IMR-90 (cell line): ENCODE data around the gene ITPRID1. TPM values are rescaled to one million over a fixed set of nuclear protein-coding genes. Genes with fewer than 3 reads are reported as not detected.

Experiments used
- ATAC-seq: fragments of 200-7000 bp; cut with Tn5 transposase; 2 replicates; pipeline ENCODE4 v1.9.1; 2020; ENCODE audit warnings: low read depth, mild to moderate bottlenecking, moderate library complexity
- BruUV-seq: library from RNA; stranded (reverse); fragments of 400-500 nt; replicated peaks from 2 replicates; lab custom pipeline; 2021; lab: Mats Ljungman, UMichigan
- CTCF ChIA-PET: fragments of 300-600 bp; formaldehyde crosslinking; extraction: SDS; loops from one replicate; lab custom pipeline; 2021; ENCODE audit warnings: antibody characterized with exemption; lab: Yijun Ruan, JAX
- POLR2A ChIA-PET: fragments of 300-600 bp; sonication (Branson Sonifier 250); formaldehyde crosslinking; loops from one replicate; lab custom pipeline; 2022; ENCODE audit warnings: antibody characterized with exemption; ENCODE audit not compliant: unreplicated experiment; lab: Charles Lee
- DNase-seq: peaks from one replicate; pipeline ENCODE4 v3.0.0; 2013
- H2AFZ ChIP-seq: replicated peaks from 2 replicates; pipeline ENCODE3; 2013; ENCODE audit warnings: low read length, mild to moderate bottlenecking; ENCODE audit not compliant: poor library complexity
- H2AK5ac ChIP-seq: 2 replicates; pipeline ENCODE4 v1.6.1; 2013; ENCODE audit warnings: low read depth, low read length, inconsistent platforms
- H2AK9ac ChIP-seq: replicated peaks from 2 replicates; pipeline ENCODE3; 2013; ENCODE audit warnings: mild to moderate bottlenecking, low read depth, low read length, moderate library complexity; ENCODE audit not compliant: poor library complexity
- H2BK120ac ChIP-seq: 2 replicates; pipeline ENCODE4 v1.6.1; 2013; ENCODE audit warnings: low read depth, low read length, inconsistent platforms
- H2BK15ac ChIP-seq: 3 replicates; pipeline ENCODE4 v1.6.1; 2013; ENCODE audit warnings: low read depth, low read length, inconsistent platforms
- H2BK20ac ChIP-seq: 2 replicates; pipeline ENCODE4 v1.6.1; 2013; ENCODE audit warnings: low read depth, mild to moderate bottlenecking, inconsistent platforms, low read length, moderate library complexity
- H2BK5ac ChIP-seq: 2 replicates; pipeline ENCODE4 v1.6.1; 2013; ENCODE audit warnings: mild to moderate bottlenecking, low read depth, low read length, inconsistent platforms; ENCODE audit not compliant: poor library complexity, severe bottlenecking
- H3K14ac ChIP-seq: replicated peaks from 2 replicates; pipeline ENCODE4 v1.6.1; 2013; ENCODE audit warnings: low read depth, low read length, inconsistent platforms
- H3K18ac ChIP-seq: 2 replicates; pipeline ENCODE4 v1.6.1; 2013; ENCODE audit warnings: low read depth, low read length, control low read depth
- H3K23ac ChIP-seq: 2 replicates; pipeline ENCODE4 v1.6.1; 2013; ENCODE audit warnings: low read depth, low read length, inconsistent platforms
- H3K27ac ChIP-seq: 2 replicates; pipeline ENCODE4 v1.5.1; 2013; ENCODE audit warnings: mild to moderate bottlenecking, control low read depth, low read length; ENCODE audit not compliant: insufficient read depth
- H3K27me3 ChIP-seq: 2 replicates; pipeline ENCODE4 v1.6.1; 2013; ENCODE audit warnings: low read length; ENCODE audit not compliant: control insufficient read depth, insufficient read depth
- H3K36me3 ChIP-seq: 2 replicates; pipeline ENCODE4 v1.6.1; 2013; ENCODE audit warnings: low read length, mixed read lengths; ENCODE audit not compliant: control insufficient read depth, insufficient read depth
- H3K4ac ChIP-seq: 2 replicates; pipeline ENCODE4 v1.6.1; 2013; ENCODE audit warnings: low read depth, low read length, inconsistent platforms
- H3K4me1 ChIP-seq: 2 replicates; pipeline ENCODE4 v1.6.1; 2013; ENCODE audit warnings: low read length, mixed read lengths; ENCODE audit not compliant: control insufficient read depth, insufficient read depth
- H3K4me2 ChIP-seq: 2 replicates; pipeline ENCODE4 v1.6.1; 2013; ENCODE audit warnings: low read depth, mild to moderate bottlenecking, control low read depth, low read length, moderate library complexity
- H3K4me3 ChIP-seq: 2 replicates; pipeline ENCODE4 v1.5.1; 2013; ENCODE audit warnings: low read depth, mild to moderate bottlenecking, control low read depth, low read length, moderate library complexity; ENCODE audit not compliant: insufficient read depth
- H3K56ac ChIP-seq: 2 replicates; pipeline ENCODE4 v1.6.1; 2013; ENCODE audit warnings: low read length, inconsistent platforms; ENCODE audit not compliant: insufficient read depth; ENCODE audit errors: extremely low read depth
- H3K79me1 ChIP-seq, 2 experiments: 2 replicates each; pipeline ENCODE4 v1.6.1; 2013; ENCODE audit warnings: low read length in 2 of 2, inconsistent platforms in 1 of 2, low read depth in 1 of 2
- H3K9ac ChIP-seq: 2 replicates; pipeline ENCODE4 v1.6.1; 2013; ENCODE audit warnings: low read depth, low read length, control low read depth
- H3K9me1 ChIP-seq: 2 replicates; pipeline ENCODE4 v1.6.1; 2013; ENCODE audit warnings: low read length, inconsistent platforms; ENCODE audit not compliant: insufficient read depth
- H3K9me3 ChIP-seq: 2 replicates; pipeline ENCODE4 v1.6.1; 2013; ENCODE audit warnings: low read length; ENCODE audit not compliant: control insufficient read depth, insufficient read depth
- H4K20me1 ChIP-seq: 2 replicates; pipeline ENCODE4 v1.6.1; 2013; ENCODE audit warnings: low read length, inconsistent platforms; ENCODE audit not compliant: insufficient read depth
- H4K5ac ChIP-seq: 2 replicates; pipeline ENCODE4 v1.6.1; 2013; ENCODE audit warnings: mild to moderate bottlenecking, low read depth, low read length, control low read depth
- H4K8ac ChIP-seq, 2 experiments: 2 replicates each; pipeline ENCODE4 v1.6.1; 2013; ENCODE audit warnings: low read depth in 2 of 2, low read length in 2 of 2, control low read depth in 1 of 2, inconsistent platforms in 1 of 2
- H4K91ac ChIP-seq: 2 replicates; pipeline ENCODE4 v1.6.1; 2013; ENCODE audit warnings: low read depth, low read length, inconsistent platforms; ENCODE audit not compliant: insufficient read depth
- BHLHE40 ChIP-seq: fragments of 150-350 bp; IDR thresholded peaks from 2 replicates; pipeline ENCODE4 v1.6.1; 2016; ENCODE audit warnings: mild to moderate bottlenecking, low read depth, low read length
- CEBPB ChIP-seq: IDR thresholded peaks from 2 replicates; pipeline ENCODE4 v1.6.1; 2012; ENCODE audit warnings: low read depth, low read length, improper control_type of control experiment
- CHD1 ChIP-seq: IDR thresholded peaks from 2 replicates; pipeline ENCODE4 v1.6.1; 2012; ENCODE audit warnings: low read depth, low read length, improper control_type of control experiment
- CTCF ChIP-seq: conservative IDR thresholded peaks from 2 replicates; pipeline ENCODE4 v1.5.1; 2012; ENCODE audit warnings: mild to moderate bottlenecking, low read depth, low read length, improper control_type of control experiment
- ELK1 ChIP-seq: fragments of 150-350 bp; IDR thresholded peaks from 2 replicates; pipeline ENCODE4 v1.6.1; 2016; ENCODE audit warnings: low read depth, mild to moderate bottlenecking, low read length, moderate library complexity, borderline replicate concordance
- FOS ChIP-seq: fragments of 150-350 bp; IDR thresholded peaks from 2 replicates; pipeline ENCODE4 v1.6.1; 2016; ENCODE audit warnings: low read depth, low read length
- MAFK ChIP-seq: IDR thresholded peaks from 2 replicates; pipeline ENCODE4 v1.6.1; 2012; ENCODE audit warnings: low read depth, low read length, improper control_type of control experiment
- MAZ ChIP-seq: IDR thresholded peaks from 2 replicates; pipeline ENCODE4 v1.6.1; 2012; ENCODE audit warnings: low read depth, mild to moderate bottlenecking, low read length, improper control_type of control experiment, moderate library complexity, borderline replicate concordance
- MXI1 ChIP-seq: IDR thresholded peaks from 2 replicates; pipeline ENCODE4 v1.6.1; 2012; ENCODE audit warnings: low read depth, mild to moderate bottlenecking, low read length, moderate library complexity, borderline replicate concordance
- NFE2L2 ChIP-seq: fragments of 150-350 bp; IDR thresholded peaks from 2 replicates; pipeline ENCODE4 v1.6.1; 2016; ENCODE audit warnings: low read depth, mild to moderate bottlenecking, low read length
- POLR2A ChIP-seq: IDR thresholded peaks from 2 replicates; pipeline ENCODE4 v1.6.1; 2012; ENCODE audit warnings: mild to moderate bottlenecking, low read depth, low read length
- RAD21 ChIP-seq: IDR thresholded peaks from 2 replicates; pipeline ENCODE4 v1.6.1; 2012; ENCODE audit warnings: low read length, improper control_type of control experiment
- RCOR1 ChIP-seq: IDR thresholded peaks from 2 replicates; pipeline ENCODE4 v1.6.1; 2012; ENCODE audit warnings: mild to moderate bottlenecking, low read length, improper control_type of control experiment; ENCODE audit not compliant: insufficient replicate concordance
- RFX5 ChIP-seq: IDR thresholded peaks from 2 replicates; pipeline ENCODE4 v1.8.0; 2012; ENCODE audit warnings: low read depth, mild to moderate bottlenecking, low read length, moderate library complexity
- SMC3 ChIP-seq: fragments of 150-350 bp; IDR thresholded peaks from 2 replicates; pipeline ENCODE4 v1.6.1; 2016; ENCODE audit warnings: low read depth, mild to moderate bottlenecking, antibody characterized with exemption, low read length, moderate library complexity
- WGBS, 2 experiments: methylation state at CpG; one replicate each; pipeline versions ENCODE4 v1.1.5 to v1.1.7; 2013; ENCODE audit warnings: missing lambda C conversion rate in 2 of 2; ENCODE audit not compliant: insufficient read length in 1 of 2; ENCODE audit errors: extremely low coverage in 2 of 2; 5-methylcytosine and 5-hydroxymethylcytosine counted together
- dilution Hi-C: fragments of 300-500 bp; cut with HindIII; formaldehyde crosslinking; loops from one replicate; pipeline ENCODE4 v1.14.3; 2018; ENCODE audit warnings: low sequenced_read_pairs; ENCODE audit not compliant: unreplicated experiment
- in situ Hi-C: fragments of 300-500 bp; cut with MboI; formaldehyde crosslinking; loops from 3 replicates; pipeline ENCODE4 v1.14.3; 2019; ENCODE audit warnings: low sequenced_read_pairs, inconsistent platforms, mixed read lengths
- intact Hi-C: fragments of 100-400 bp; cut with micrococcal nuclease; formaldehyde crosslinking; loops from 2 replicates; pipeline ENCODE4 v1.10.0; 2022
- polyA plus RNA-seq, 3 experiments: library from polyadenylated mRNA; depleted of rRNA; stranded (reverse); fragments of >200 nt; gene quantifications; 2 replicates each; pipeline ENCODE4 v1.2.3, GENCODE V29; 2012; ENCODE audit warnings: low replicate concordance in 1 of 3
- total RNA-seq: library from RNA; depleted of rRNA; stranded (reverse); fragments of >200 nt; gene quantifications from 2 replicates; pipeline ENCODE4 v1.2.3, GENCODE V29; 2012

Gene ITPRID1
- total and polyA plus RNA-seq, 2 of the 4 experiments (the other 2 are of a cell fraction) = not detected

GRCh38 chr7:31663072-31663471 is 149.2 kb downstream of the ITPRID1 start:
- no CpG with 5 or more reads among the region's 5 CpGs for WGBS, 2 experiments
- BruUV-seq = no TSS peak
- Histone ChIP-seq H3K9me1 (no peaks in the 10 kb centered on the region), H3K4me3 (no peak overlapping the region), H4K91ac (no peak overlapping the region), H2BK15ac (no peak overlapping the region), H2BK20ac (no peak overlapping the region), H3K79me1 (no peaks in the 10 kb centered on the region), H4K8ac (no peak overlapping the region), H3K4me1 (no peaks in the 10 kb centered on the region), H3K9me3 (no peaks in the 10 kb centered on the region), H2AK9ac (no peak overlapping the region), H2BK5ac (no peak overlapping the region), H2AFZ (no peak overlapping the region), H3K18ac (no peak overlapping the region), H3K23ac (no peak overlapping the region), H2AK5ac (no peak overlapping the region), H3K27ac (no peak overlapping the region), H4K20me1 (no peaks in the 10 kb centered on the region), H3K56ac (no peak overlapping the region), H3K36me3 (no peaks in the 10 kb centered on the region), H3K4ac (no peak overlapping the region), H2BK120ac (no peak overlapping the region), H3K27me3 (no peaks in the 10 kb centered on the region), H3K4me2 (no peak overlapping the region), H4K5ac (no peak overlapping the region), H3K9ac (no peak overlapping the region), H3K14ac (no peak overlapping the region)
- ChIA-PET CTCF (no interaction called here), POLR2A (no interaction called here)
- ATAC-seq (no peak), DNase-seq (no peak)
- TF ChIP-seq ELK1 (no peak), MAZ (no peak), NFE2L2 (no peak), CEBPB (no peak), RFX5 (no peak), MAFK (no peak), FOS (no peak), SMC3 (no peak), RAD21 (no peak), RCOR1 (no peak), BHLHE40 (no peak), CTCF (no peak), POLR2A (no peak), MXI1 (no peak), CHD1 (no peak)
- in situ Hi-C loops (no loop called here), dilution Hi-C loops (no loop called here), intact Hi-C loops (no loop called here)
